Naive thymus-derived CD4-positive, alpha-beta T cell (primary cell): ENCODE measurements around the gene VPS26C. TPM values are rescaled to one million over a fixed set of nuclear protein-coding genes. Genes with fewer than 3 reads are reported as not detected.

ENCODE experiments used
- ATAC-seq: fragments of 150-1000 bp; cut with Tn5 transposase; 2 replicates; pipeline ENCODE4 v1.10.0; 2021; ENCODE audit warnings: mild to moderate bottlenecking, moderate library complexity
- CTCF ChIA-PET: fragments of 350-600 bp; sonication (Branson Sonifier 250); formaldehyde crosslinking; loops from one replicate; lab custom pipeline; 2021; ENCODE audit warnings: antibody characterized with exemption; lab: Charles Lee
- POLR2A ChIA-PET: fragments of 350-600 bp; sonication (Branson Sonifier 250); formaldehyde crosslinking; loops from one replicate; lab custom pipeline; 2021; ENCODE audit warnings: antibody characterized with exemption, inconsistent platforms; lab: Charles Lee
- DNase-seq, 9 donors: peaks; one replicate each; pipeline versions ENCODE4 v3.0.0 to v3.0.0-alpha.2; 2020 to 2022; ENCODE audit warnings: mixed read lengths in 1 of 9
- H3K27ac ChIP-seq: one replicate; pipeline ENCODE4 v1.7.0; 2013; ENCODE audit warnings: mild to moderate bottlenecking, low read depth, low read length, moderate library complexity
- H3K27me3 ChIP-seq, 2 donors: one replicate each; pipeline ENCODE4 v1.7.0; 2013; ENCODE audit warnings: low read length in 2 of 2, mild to moderate bottlenecking in 2 of 2, moderate library complexity in 2 of 2; ENCODE audit not compliant: control insufficient read depth in 2 of 2, insufficient read depth in 2 of 2
- H3K36me3 ChIP-seq, 3 experiments: 1 replicate in 2 of 3; 2 replicates in 1 of 3; pipeline ENCODE4 v1.7.0; 2013; ENCODE audit warnings: low read length in 3 of 3, mild to moderate bottlenecking in 3 of 3, moderate library complexity in 1 of 3; ENCODE audit not compliant: insufficient read depth in 3 of 3, control insufficient read depth in 2 of 3
- H3K4me1 ChIP-seq, 2 donors: one replicate each; pipeline ENCODE4 v1.7.0; 2013; ENCODE audit warnings: low read length in 2 of 2, mild to moderate bottlenecking in 2 of 2, moderate library complexity in 1 of 2; ENCODE audit not compliant: control insufficient read depth in 2 of 2, insufficient read depth in 2 of 2
- H3K4me3 ChIP-seq: 2 replicates; pipeline ENCODE4 v1.7.0; 2013; ENCODE audit warnings: mild to moderate bottlenecking, low read length
- H3K9me3 ChIP-seq, 3 experiments: 1 replicate in 2 of 3; 2 replicates in 1 of 3; pipeline ENCODE4 v1.7.0; 2013; ENCODE audit warnings: low read length in 3 of 3; ENCODE audit not compliant: control insufficient read depth in 2 of 3
- H3K27ac Mint-ChIP-seq, 9 donors: one replicate each; pipeline ENCODE4 v1.8.0; 2020 to 2022; ENCODE audit warnings: mixed read lengths in 9 of 9, mild to moderate bottlenecking in 8 of 9, moderate library complexity in 5 of 9, inconsistent platforms in 2 of 9
- H3K27me3 Mint-ChIP-seq, 5 donors: one replicate each; pipeline ENCODE4 v1.8.0; 2021 to 2022; ENCODE audit warnings: mixed read lengths in 5 of 5, mild to moderate bottlenecking in 1 of 5
- H3K36me3 Mint-ChIP-seq, 5 donors: one replicate each; pipeline ENCODE4 v1.8.0; 2020 to 2022; ENCODE audit warnings: mixed read lengths in 5 of 5, mild to moderate bottlenecking in 3 of 5, inconsistent platforms in 1 of 5
- H3K4me1 Mint-ChIP-seq, 7 donors: one replicate each; pipeline ENCODE4 v1.8.0; 2020 to 2022; ENCODE audit warnings: mixed read lengths in 7 of 7, mild to moderate bottlenecking in 3 of 7, inconsistent platforms in 1 of 7
- H3K4me3 Mint-ChIP-seq, 10 donors: one replicate each; pipeline ENCODE4 v1.8.0; 2020 to 2022; ENCODE audit warnings: mild to moderate bottlenecking in 10 of 10, mixed read lengths in 10 of 10, moderate library complexity in 6 of 10, inconsistent platforms in 2 of 10
- H3K9me3 Mint-ChIP-seq, 11 donors: one replicate each; pipeline ENCODE4 v1.8.0; 2020 to 2022; ENCODE audit warnings: mixed read lengths in 11 of 11, mild to moderate bottlenecking in 4 of 11, inconsistent platforms in 1 of 11, moderate library complexity in 1 of 11
- intact Hi-C, 2 donors: fragments of 100-400 bp; cut with micrococcal nuclease; formaldehyde crosslinking; loops; one replicate each; pipeline ENCODE4 v1.15.1; 2023
- polyA plus RNA-seq, 2 donors: library from polyadenylated mRNA; unstranded; fragments of 300-500 nt; fragmentation: Illumina TruSeq; gene quantifications; one replicate each; pipeline ENCODE4 v1.2.3, GENCODE V29; 2021
- total RNA-seq, 6 experiments: library from RNA in 5 of 6; stranded (reverse) in 5 of 6; gene quantifications; 1 replicate in 5 of 6; 2 replicates in 1 of 6; pipeline ENCODE4 v1.2.3 and lab custom pipeline; 2021 to 2026

VPS26C gene
- total and polyA plus RNA-seq, 7 experiments from 2014 or later = 46.8 to 83.5 (median 77.7) TPM

DNA sequence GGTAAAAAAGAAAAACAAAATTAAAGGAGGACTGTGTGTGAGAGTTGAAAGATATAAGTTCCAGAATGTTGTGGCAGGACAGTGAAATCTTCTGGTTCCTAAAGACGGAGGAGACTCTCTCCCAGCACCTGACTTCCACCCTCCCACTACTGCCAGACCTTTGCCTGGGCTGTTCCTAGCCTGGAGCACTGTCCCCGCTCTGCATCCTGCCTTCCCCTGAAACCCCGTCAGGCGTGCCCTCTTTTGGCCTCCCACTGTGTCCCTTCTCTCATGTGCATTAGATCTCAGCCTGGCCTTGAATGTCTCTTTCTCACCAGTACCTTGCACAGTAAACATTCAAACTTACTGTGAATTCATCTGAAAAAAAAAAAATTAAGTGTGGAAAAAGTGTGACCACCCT is 74.1 kb downstream of the VPS26C start:
- peak overlapping the region in 2 of 9 donors; percentile 10 to 48 for H3K27ac Mint-ChIP-seq
- H3K4me3 Mint-ChIP-seq = no peak overlapping the region
- ATAC-seq (no peak), DNase-seq (no peak)
- CTCF ChIA-PET = interaction anchor here (0.6 kb wide), 2 partner anchors 480 to 1054 kb away, joined by 5 to 6 read pairs; no protein-coding TSS in a partner anchor
- no peaks in the 10 kb centered on the region for H3K4me1 ChIP-seq
- H3K4me3 ChIP-seq = no peak overlapping the region
- H3K36me3 ChIP-seq = peaks cover 4 to 70% (median 18%) of the 10 kb centered on the region in 3 experiments
- H3K27me3 Mint-ChIP-seq = no peaks in the 10 kb centered on the region
- H3K36me3 Mint-ChIP-seq = peaks cover 14 to 64% (median 26%) of the 10 kb centered on the region in 5 donors
- H3K27me3 ChIP-seq = no peaks in the 10 kb centered on the region
- POLR2A ChIA-PET = no interaction called here
- no peaks in the 10 kb centered on the region for H3K9me3 ChIP-seq
- peaks cover 0 to 2% (median 0%) of the 10 kb centered on the region in 11 donors for H3K9me3 Mint-ChIP-seq
- no peak overlapping the region for H3K27ac ChIP-seq
- peaks cover 0 to 5% (median 0%) of the 10 kb centered on the region in 7 donors for H3K4me1 Mint-ChIP-seq
- intact Hi-C loops = no loop called here

DNA sequence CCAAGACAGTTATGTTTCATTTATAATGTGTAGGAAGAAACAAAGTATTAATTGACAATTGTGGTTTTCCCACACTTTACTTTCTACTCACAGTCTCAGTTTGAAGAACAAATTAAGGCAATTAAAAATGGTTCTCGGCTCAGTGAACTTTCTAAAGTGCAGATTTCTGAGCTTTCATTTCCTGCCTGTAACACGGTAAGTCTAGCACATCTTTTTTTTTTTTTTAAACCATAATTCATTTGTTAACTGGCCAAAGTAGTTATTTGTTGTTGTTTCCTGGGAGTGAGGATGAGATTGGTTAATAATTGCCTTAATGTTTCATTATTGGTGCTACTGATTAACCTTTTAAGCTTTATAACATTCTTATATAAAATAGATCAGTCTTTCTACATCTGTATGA is 75.1 kb downstream of the VPS26C start:
- Mint-ChIP-seq H3K4me3 (no peak overlapping the region), H3K9me3 (peaks cover 0 to 2% (median 0%) of the 10 kb centered on the region in 11 donors), H3K27ac (peak overlapping the region in 1 of 9 donors; percentile 60), H3K36me3 (peaks cover 13 to 63% (median 30%) of the 10 kb centered on the region in 5 donors), H3K4me1 (peaks cover 0 to 5% (median 0%) of the 10 kb centered on the region in 7 donors), H3K27me3 (no peaks in the 10 kb centered on the region)
- ChIA-PET CTCF (interaction anchor here (0.7 kb wide), 1 partner anchor 38 kb away, joined by 3 read pairs; no protein-coding TSS in a partner anchor), POLR2A (no interaction called here)
- intact Hi-C loops = no loop called here
- H3K9me3 ChIP-seq = no peaks in the 10 kb centered on the region
- no peak for DNase-seq
- H3K4me1 ChIP-seq = no peaks in the 10 kb centered on the region
- H3K4me3 ChIP-seq = no peak overlapping the region
- no peak for ATAC-seq
- H3K27me3 ChIP-seq = no peaks in the 10 kb centered on the region
- H3K36me3 ChIP-seq = peaks cover 10 to 71% (median 17%) of the 10 kb centered on the region in 3 experiments
- no peak overlapping the region for H3K27ac ChIP-seq

DNA sequence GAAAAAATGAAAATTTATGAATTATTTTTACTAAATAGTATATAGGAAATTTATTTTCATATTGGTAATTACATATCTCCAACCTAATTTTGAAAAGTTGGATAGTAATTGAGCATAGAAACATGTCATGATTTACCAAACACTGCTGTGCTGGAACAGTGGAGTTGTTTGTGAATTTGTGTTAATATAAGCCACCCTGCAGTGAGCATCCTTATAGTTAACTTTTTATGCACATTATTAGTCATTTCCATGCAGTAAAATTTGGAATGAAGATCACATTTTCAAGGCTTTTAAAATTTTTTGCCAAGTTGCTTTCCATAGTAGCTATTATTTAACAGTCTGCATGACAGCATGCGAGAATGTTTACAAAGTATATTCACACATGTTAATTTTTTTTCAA is 78.3 kb downstream of the VPS26C start:
- H3K4me1 Mint-ChIP-seq = peaks cover 0 to 17% (median 0%) of the 10 kb centered on the region in 7 donors
- no peaks in the 10 kb centered on the region for H3K27me3 Mint-ChIP-seq
- no peak overlapping the region for H3K4me3 ChIP-seq
- peaks cover 5 to 65% (median 28%) of the 10 kb centered on the region in 5 donors for H3K36me3 Mint-ChIP-seq
- H3K27me3 ChIP-seq = no peaks in the 10 kb centered on the region
- DNase-seq (no peak), ATAC-seq (no peak)
- intact Hi-C loops = no loop called here
- ChIA-PET CTCF (no interaction called here), POLR2A (interaction anchor here (0.7 kb wide), 1 partner anchor 375 kb away, joined by 3 read pairs; no protein-coding TSS in a partner anchor)
- peak overlapping the region in 1 of 9 donors; percentile 48 for H3K27ac Mint-ChIP-seq
- peaks cover 13 to 60% (median 14%) of the 10 kb centered on the region in 3 experiments for H3K36me3 ChIP-seq
- H3K4me3 Mint-ChIP-seq = no peak overlapping the region
- H3K27ac ChIP-seq = no peak overlapping the region
- H3K9me3 ChIP-seq = no peaks in the 10 kb centered on the region
- H3K9me3 Mint-ChIP-seq = no peaks in the 10 kb centered on the region
- no peaks in the 10 kb centered on the region for H3K4me1 ChIP-seq

- DNase-seq (no peak), ATAC-seq (no peak)
- intact Hi-C loops = no loop called here
- H3K27me3 Mint-ChIP-seq = no peaks in the 10 kb centered on the region
- Histone ChIP-seq H3K4me3 (no peak overlapping the region), H3K27ac (no peak overlapping the region), H3K9me3 (no peaks in the 10 kb centered on the region), H3K27me3 (no peaks in the 10 kb centered on the region), H3K36me3 (peaks cover 7 to 60% (median 9%) of the 10 kb centered on the region in 3 experiments), H3K4me1 (no peaks in the 10 kb centered on the region)
- CTCF ChIA-PET = no interaction called here
- POLR2A ChIA-PET = no interaction called here
- peak overlapping the region in 2 of 9 donors; percentile 22 to 26 for H3K27ac Mint-ChIP-seq
- peaks cover 0 to 19% (median 0%) of the 10 kb centered on the region in 7 donors for H3K4me1 Mint-ChIP-seq
- peaks cover 5 to 51% (median 29%) of the 10 kb centered on the region in 5 donors for H3K36me3 Mint-ChIP-seq
- no peak overlapping the region for H3K4me3 Mint-ChIP-seq
- no peaks in the 10 kb centered on the region for H3K9me3 Mint-ChIP-seq
Observed at GRCh38 chr21:37186983-37187382, 80.2 kb downstream of the VPS26C start.

DNA sequence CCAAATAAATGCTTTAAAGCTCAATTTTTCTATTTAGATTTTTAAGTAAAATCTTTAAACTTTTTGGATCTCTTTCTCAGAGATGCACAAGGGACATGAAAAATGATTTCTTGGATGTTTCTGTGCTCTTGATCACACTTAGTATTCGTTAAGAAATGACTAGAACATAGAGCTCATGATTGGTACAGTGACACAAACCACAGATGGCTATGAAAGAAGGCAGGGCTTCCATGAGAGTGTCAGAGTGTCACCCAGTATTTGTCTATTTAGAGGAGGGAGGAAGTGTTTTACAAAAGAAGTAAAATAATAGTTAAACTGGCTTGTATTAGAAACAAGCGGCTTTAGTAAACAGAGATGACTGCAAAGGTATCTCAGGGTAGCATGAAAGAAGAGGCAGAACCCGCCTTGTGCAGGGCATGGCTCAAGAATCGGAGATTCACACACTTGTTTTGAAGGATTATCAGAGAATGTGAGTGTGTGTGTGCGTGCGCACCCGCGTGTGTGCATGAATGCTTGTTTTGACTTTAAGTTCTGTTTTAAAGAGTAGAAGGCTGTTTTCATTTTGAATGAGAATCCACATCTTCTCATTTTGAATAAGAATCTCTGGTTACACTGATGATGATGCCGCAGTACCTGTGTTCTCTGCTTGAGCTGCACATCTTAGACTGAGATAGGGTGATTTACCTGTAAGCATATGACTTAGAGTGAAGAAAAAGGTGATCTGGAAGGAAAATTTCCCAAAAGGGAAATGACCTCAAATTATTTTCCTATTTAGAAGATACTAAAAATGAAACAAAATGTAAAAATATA is 82.1 kb downstream of the VPS26C start:
- no peaks in the 10 kb centered on the region for H3K27me3 ChIP-seq
- POLR2A ChIA-PET = interaction anchor here (0.6 kb wide), 1 partner anchor 11 kb away, joined by 4 read pairs; no protein-coding TSS in a partner anchor
- DNase-seq (no peak), ATAC-seq (no peak)
- no peak overlapping the region for H3K27ac ChIP-seq
- H3K9me3 ChIP-seq = peaks cover 0 to under 1% (median 0%) of the 10 kb centered on the region in 3 experiments
- no peaks in the 10 kb centered on the region for H3K4me1 ChIP-seq
- Mint-ChIP-seq H3K4me3 (no peak overlapping the region), H3K4me1 (peaks cover 0 to 16% (median 0%) of the 10 kb centered on the region in 7 donors), H3K27ac (peak overlapping the region in 1 of 9 donors; percentile 20), H3K9me3 (peaks cover 0 to 3% (median 1%) of the 10 kb centered on the region in 11 donors), H3K36me3 (peaks cover 8 to 49% (median 31%) of the 10 kb centered on the region in 5 donors), H3K27me3 (no peaks in the 10 kb centered on the region)
- no peak overlapping the region for H3K4me3 ChIP-seq
- CTCF ChIA-PET = no interaction called here
- intact Hi-C loops = no loop called here
- peaks cover 7 to 63% (median 9%) of the 10 kb centered on the region in 3 experiments for H3K36me3 ChIP-seq

GRCh38 chr21:37183749-37184148 is 83.4 kb downstream of the VPS26C start:
- intact Hi-C loops = no loop called here
- POLR2A ChIA-PET = no interaction called here
- DNase-seq = no peak
- CTCF ChIA-PET = no interaction called here
- Mint-ChIP-seq H3K36me3 (peaks cover 11 to 50% (median 32%) of the 10 kb centered on the region in 5 donors), H3K27me3 (no peaks in the 10 kb centered on the region), H3K4me3 (no peak overlapping the region), H3K9me3 (peaks cover 0 to 9% (median 2%) of the 10 kb centered on the region in 11 donors), H3K4me1 (peaks cover 0 to 16% (median 0%) of the 10 kb centered on the region in 7 donors), H3K27ac (peak overlapping the region in 1 of 9 donors; percentile 17)
- Histone ChIP-seq H3K36me3 (peaks cover 7 to 64% (median 9%) of the 10 kb centered on the region in 3 experiments), H3K27me3 (no peaks in the 10 kb centered on the region), H3K27ac (no peak overlapping the region), H3K4me3 (no peak overlapping the region), H3K4me1 (no peaks in the 10 kb centered on the region), H3K9me3 (peaks cover 0 to 3% (median 0%) of the 10 kb centered on the region in 3 experiments)
- no peak for ATAC-seq
